ENCODE data around the gene ABCA7.

- TF ChIP-seq CTCF (IDR thresholded peaks at IDR 0.05; ENCODE audit: low read depth, low read length) (no peak), POLR2A (IDR thresholded peaks at IDR 0.05; ENCODE audit: extremely low read depth, insufficient read length) (no peak)
- TF ChIP-seq, protein P1, sequence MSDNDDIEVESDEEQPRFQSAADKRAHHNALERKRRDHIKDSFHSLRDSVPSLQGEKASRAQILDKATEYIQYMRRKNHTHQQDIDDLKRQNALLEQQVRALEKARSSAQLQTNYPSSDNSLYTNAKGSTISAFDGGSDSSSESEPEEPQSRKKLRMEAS (IDR thresholded peaks at IDR 0.05; ENCODE audit: low read depth, low read length), result no peak
Measured at GRCh38 chr19:1068009-1069001, 28.4 kb downstream of the ABCA7 start.

Measured in NB4 (cell line).